Fibroblast of the conjunctiva (primary cell): ENCODE measurements around the gene RHOXF2B.
"Not testable (repeated sequence)": the region's sequence is repeated elsewhere in the genome, so short reads cannot be mapped to it uniquely, and the experiment has no call there.

Experiments used
- DNase-seq: peaks from one replicate; pipeline ENCODE4 v3.0.0-alpha.2; 2010; ENCODE audit warnings: low read depth

RHOXF2B gene

DNA sequence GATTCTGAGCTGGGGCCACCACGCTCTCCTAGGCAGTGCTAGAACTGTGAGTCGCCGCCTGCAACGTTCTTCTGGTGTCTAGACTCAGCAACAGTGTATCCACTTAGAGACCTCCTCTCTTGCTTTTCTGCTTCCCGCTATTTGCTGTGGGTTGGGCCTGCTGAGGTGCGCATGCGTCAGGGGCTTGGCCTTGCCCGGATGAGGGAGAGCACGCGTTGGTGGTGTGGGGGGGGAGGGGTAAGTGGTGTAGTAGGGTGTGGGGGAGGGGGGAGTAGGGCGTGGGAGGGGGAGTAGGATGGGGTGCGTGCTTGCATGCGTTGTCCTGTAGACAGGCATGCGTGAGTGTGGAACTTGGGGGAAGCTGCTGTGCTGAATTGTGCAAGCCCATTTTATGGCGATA lies at the start of gene RHOXF2B:
Gene RHOXF2B (minus strand): TSS at position 101 of the 400 bp plus-strand sequence. CDS start 138 bp downstream, outside the sequence.
- not testable (repeated sequence) for DNase-seq

DNA sequence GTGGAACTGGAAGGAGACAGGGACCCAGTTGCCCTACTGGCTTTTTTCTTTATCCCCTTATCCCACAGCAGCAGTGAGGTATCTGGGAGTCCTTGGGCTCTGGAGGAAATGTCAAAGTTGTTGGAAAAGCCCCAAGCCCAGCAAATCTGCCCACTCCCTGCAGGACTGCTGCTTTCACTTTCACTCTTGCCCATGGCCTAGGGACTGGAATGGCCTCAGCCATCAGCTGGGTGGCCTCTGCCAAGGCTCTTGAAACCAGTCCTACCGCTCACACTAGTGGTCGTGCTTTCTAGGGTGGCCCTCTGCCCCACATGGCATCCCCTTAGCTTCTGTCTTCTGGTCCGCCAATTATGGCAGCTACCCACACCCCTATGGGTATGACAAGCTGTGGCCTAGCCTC lies 48.0 kb upstream of the RHOXF2B start:
- no peak for DNase-seq

DNA sequence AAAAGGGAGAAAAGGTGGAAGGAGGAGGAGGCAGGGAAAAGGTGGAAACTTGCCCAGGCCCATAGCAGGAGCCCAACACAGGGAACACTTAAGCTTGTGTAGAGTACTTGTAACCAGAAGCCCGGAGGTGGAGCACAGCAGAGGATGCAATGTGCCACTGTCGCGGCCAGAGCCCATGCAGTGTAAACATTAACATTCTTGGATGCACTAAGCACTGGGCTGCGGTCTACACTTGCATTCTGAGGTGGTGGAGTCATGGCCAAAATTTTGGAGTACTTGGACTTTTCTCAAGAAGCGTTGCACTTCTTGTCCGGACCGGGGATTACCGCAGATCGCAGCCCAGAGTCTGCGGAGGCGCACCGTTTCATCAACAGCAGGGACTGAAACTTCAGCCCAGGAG lies 42.7 kb upstream of the RHOXF2B start:
- no peak for DNase-seq

DNA sequence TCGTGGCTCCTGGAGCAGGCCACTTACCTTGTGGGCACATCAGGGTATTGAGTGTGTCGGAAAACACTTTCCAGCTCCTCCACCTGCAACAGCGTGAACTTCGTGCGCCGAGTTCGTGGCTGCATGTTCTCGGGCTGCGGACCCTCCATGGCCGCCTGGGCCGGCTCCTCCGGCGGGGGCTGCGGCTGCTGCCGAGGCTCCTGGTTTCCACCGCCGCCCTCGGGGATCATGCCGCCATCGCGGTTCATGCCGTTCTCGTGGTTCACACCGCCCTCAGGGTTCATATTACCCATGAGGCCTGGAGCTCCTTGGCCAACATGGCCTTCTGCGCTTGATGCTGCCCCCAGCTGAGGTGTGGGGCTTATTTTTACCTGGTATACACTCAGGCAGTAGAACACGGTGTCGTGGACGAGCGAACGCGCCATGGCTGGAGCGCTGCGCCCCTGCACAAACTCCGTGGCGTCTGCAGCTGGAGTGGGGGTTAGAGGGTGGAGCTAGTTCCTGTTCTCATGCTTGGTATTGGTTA lies 38.0 kb upstream of the RHOXF2B start, which contains the start of gene RHOXF1:
Gene RHOXF1 (minus strand): TSS at position 476 of the 526 bp plus-strand sequence. CDS start 51 bp downstream, at position 425.
- no peak for DNase-seq

DNA sequence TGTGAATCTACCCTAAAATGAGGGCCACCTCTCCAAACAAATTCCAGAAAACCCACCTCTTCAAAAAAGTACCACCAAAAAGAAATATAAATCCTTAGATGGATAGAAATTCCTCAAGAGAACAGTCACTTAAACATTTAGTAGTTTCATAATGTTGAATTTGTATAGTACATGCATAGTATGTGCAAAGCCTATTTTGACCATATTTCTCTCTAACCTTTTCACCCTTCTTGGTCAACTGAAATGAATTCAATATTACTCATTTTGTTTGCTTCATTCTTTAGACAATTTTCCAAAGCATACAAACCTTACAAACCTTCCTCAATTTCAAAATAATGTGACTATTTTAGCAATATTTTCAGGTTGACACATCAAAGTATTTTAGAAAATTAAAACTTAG lies 34.1 kb upstream of the RHOXF2B start:
- no peak for DNase-seq

DNA sequence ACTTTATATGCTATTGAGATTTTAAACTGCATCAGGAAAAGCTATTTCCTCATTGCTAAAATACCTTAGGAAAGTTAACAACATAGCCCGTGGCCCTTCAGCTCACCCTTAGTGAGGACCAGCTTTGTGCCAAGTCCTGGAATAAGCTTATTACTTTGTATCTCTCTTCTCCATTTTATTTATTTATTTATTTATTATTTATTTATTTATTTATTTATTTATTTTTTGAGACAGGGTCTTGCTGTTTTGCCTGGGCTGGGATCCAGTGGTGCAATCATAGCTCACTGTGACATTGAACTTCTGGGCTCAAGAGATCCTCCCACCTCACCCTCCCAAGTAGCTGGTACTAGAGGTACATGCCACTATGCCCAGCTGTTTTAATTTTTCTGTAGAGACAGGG lies 31.9 kb upstream of the RHOXF2B start:
- no peak for DNase-seq

DNA sequence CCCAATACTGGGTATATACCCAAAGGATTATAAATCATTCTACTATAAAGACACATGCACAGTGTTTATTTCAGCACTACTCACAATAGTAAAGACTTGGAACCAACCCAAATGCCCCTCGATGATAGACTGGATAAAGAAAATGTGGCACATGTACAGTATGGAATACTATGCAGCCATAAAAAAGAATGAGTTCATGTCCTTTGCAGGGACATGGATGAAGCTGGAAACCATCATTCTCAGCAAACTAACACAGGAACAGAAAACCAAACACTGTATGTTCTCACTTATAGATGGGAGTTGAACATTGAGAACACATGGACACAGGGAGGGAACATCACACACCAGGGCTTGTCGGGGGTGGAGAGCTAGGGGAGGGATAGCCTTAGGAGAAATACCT lies 27.2 kb upstream of the RHOXF2B start:
- not testable (repeated sequence) for DNase-seq

DNA sequence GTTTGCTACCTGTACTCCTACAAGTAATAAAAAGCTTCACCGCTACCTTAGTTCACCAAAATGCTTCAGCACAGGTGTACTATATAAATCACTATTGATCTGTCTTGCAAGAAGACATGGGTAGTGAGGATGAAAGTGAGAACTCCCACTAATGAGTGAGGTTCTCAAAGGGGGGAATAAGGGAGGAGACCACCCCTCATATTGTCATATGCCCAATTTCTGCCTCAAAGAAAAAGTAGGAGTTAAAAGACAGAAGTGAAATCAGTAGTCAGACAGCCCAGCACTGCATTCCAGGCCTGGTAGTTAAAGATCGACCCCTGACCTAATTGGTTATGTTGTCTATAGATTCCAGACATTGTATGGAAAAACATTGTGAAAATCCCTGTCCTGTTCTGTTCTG lies 23.6 kb upstream of the RHOXF2B start:
- DNase-seq = not testable (repeated sequence)

DNA sequence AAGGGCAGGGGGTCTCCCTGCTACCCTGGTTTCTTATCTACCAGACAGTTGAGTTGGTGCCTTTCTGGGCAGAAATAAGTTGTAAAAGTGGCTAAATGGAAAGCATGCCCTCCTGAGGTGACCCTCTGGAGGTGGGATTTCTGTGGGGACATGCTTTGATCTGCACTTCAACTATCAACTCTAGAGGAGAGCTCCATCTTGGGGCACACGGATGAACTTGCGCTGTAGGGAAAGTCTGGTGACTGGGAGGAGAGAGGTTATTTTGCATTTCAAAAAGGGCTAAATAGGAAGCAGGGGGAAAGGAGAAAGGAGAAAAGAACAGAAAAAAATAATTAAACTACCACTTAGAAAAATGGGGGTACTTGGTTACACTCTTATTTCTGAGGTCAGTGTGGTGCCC lies 12.7 kb upstream of the RHOXF2B start:
- no peak for DNase-seq

DNA sequence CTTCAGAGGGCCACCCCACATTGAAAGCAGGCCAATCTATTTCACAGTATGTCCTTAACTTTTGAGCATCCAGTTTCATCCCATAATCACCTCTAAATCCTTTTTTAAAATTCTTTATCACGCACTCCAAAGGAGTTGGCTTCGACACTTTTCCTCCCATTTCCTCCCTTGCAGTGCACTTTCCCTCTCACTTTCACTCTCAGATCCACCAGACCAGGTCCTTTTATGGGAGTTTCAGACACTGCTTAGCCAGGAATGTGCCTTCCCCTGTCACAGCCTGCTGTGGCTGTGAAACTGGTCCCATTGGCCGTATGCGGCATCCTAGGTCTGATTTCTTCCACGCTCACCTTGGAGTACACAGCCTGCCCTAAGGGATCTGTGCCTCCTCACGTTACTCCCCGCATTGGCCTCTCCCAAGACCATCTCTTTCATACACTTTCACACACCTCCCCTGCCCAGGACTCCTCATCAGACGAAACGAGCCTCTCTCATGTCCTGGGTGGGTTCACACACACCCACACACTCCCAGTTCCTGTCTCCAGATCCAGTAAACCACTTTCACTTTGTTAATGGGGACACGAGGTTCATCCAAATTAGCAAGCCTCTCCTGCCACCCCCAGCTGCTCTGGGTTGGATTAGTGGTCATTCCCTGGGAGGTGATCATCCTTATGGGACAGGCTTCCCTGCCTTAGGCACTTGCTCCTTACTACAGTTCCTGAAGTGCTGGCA lies 10.0 kb upstream of the RHOXF2B start:
- DNase-seq = no peak

DNA sequence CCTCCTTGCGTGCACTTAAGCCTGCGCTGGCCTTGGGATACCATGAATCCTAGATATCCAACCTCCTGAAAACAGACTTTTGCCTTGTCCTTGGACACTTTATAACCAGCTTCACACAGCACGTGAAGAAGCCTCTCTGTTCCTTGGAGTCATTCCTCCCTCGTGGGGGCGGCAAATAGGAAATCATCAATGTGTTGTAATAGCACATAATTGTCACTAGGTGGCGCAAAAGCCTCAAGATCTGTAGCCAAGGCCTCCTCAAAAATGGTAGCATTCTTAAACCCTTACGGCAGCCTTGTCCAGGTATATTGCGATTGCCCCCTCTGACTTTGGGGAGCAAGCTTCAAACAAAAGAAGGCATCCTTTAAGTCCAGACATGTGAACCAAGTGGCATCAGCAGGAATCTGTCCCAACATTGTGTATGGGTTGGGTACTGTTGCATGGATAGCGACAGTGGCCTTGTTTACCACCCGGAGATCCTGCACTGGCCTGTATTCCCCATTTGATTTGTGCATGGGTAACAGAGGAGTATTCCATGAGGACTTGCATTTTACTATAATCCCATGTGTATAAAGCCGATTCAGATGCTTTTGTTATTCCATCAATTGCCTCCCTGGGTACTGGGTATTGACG lies 8.2 kb upstream of the RHOXF2B start:
- not testable (repeated sequence) for DNase-seq

DNA sequence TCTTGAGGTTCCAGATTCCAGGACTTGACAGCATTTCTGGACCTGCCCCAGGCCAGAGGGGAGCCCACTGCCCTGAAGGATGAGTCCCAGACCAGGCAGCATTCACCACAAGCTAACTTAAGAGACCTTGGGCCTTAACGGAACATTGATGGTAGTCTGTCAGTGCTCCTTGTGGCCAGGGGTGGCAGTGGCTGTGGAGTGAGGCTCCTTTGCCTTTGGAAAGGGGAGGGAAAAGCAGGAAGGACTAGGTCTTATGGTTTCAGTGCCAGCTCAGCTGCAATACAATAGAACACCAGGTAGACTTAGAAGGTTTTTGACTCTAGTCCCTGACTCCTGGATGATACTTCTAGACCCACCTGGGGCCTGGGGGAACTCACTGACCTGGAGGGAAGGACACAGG lies 11.3 kb downstream of the RHOXF2B start:
- not testable (repeated sequence) for DNase-seq

DNA sequence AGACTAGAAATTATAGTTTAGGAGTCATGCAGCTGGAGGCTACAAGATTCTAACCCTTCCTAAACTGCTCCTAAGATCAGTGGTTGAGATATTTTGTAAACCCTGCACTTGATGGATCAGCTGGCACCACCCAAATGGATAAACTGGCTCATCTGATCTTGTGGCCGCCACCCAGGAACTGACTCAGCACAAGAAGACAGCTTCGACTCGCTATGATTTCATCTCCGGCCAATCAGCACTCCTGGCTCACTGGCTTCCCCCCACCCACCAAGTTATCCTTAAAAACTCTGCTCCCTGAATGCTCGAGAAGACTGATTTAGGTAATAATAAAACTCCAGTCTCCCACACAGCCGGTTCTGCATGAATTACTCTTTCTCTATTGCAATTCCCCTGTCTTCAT lies 34.8 kb downstream of the RHOXF2B start:
- not testable (repeated sequence) for DNase-seq

DNA sequence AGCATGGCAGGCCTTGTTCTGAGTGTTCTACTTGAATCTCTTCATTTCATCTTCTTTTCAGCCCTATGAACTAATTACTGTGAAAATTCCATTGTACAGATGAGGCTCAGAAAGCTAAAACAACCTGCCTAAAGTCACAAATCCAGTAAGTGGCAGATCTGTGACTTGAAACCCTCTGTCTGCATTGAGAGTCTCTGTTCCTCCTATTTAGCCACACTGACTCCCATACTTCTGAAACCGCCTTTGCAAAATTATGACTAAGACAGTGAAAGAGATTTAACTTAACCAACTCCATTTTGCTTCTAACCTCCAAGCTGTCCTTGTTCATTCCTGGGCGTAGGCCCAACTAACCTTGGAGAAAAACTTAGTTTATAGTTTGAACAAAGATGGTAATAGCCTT lies 35.2 kb downstream of the RHOXF2B start:
- not testable (repeated sequence) for DNase-seq

DNA sequence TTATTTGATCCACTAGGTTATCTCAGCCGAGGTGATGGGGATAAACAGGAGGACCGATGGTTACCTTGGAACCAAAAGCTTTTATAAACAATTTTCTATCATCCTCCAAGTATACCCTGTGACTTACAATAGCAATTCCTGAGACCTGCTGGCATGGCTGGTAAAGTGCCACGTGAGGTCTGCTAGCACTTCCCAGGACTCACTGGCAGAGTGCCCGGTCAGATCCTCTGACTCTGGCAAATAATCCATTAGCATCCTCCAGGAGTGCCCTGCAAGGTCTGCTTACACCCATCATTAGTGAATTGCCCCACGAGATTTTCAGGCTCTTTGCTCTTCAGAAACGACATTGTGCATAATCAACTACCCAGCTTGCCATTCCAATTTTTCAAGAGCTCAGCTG lies 37.3 kb downstream of the RHOXF2B start:
- DNase-seq = not testable (repeated sequence)

DNA sequence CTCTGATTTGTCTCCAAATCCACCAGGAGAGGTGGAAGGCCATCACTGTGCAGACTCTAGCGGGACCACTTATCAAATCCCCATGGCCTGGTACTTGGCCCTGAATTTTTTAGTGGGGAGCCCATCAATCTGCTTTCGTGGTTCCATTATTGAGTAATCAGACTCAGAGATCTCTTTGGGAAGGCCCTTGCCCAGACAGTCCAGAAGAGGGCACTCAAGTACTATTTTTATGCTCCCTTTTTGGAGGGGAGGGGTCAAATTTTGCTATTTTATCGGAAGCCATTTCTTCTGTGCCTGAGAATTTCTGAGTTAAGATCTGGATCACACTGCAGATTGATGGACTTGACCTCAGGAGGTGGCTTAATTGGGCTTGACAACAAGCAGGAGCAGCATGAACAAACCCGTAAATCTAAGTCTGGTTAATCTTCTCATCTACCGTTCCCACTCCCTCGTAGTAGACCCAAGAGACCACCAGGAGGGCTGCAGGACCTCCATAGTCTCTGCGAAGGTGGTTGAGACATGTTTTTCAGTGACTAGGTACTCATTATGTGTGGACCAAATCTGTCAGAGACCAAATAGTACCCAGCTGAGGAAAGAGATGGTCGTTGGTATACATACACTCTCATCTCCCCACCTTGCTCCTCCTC lies 38.3 kb downstream of the RHOXF2B start:
- not testable (repeated sequence) for DNase-seq

DNA sequence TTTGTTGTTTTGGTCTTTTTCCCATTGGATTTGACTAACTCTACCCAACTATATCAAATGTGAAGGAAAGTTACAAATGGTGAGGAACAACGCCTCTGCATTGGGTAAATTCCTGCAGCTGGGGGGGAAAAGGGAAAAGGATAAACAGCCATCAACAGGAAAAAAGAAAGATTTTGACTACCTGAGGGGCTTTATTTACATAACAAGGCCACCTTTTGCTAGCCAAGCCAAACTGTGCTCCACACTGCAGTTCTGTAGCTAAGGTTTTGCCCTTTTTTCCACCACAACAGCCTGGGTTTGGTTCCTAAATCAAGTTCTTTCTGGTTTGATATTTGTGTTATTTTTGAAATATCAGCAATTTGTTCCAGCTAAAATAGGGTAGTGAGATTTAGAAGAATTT lies 40.8 kb downstream of the RHOXF2B start:
- no peak for DNase-seq

DNA sequence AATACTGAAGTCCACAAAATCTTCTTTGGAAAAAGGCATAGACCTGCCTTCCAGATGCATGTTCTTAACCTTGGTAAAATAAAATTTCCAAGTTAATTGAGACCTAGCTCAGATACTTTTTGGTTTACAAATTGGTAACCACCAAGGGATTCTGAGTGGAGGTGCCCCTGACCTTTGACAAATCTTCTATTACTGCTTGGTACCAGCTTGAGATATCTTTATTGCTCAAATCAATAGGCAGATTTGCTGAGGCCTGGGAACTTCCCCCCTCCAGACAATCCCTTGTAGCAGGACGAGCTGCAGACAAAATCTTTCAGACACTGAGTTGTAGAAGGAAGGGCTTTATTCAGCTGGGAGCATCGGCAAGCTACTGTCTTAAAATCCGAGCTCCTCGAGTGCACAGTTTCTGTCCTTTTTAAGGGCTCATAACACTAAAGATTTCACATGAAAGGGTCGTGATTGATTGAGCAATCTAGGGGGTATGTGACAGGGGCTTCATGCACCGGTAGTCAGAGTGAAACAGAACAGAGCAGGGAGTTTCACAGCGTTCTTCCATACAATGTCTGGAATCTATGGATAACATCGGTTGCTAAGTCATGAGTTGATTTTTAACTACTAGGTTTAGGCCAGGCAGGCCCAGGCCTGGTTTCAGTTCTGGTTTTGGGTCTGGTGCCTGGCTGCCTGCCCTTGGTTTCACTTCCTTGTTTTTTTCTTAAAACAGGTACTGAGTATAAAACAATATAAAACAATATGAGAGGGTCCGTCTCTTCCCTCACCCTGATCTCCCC lies 41.8 kb downstream of the RHOXF2B start:
- DNase-seq = not testable (repeated sequence)

DNA sequence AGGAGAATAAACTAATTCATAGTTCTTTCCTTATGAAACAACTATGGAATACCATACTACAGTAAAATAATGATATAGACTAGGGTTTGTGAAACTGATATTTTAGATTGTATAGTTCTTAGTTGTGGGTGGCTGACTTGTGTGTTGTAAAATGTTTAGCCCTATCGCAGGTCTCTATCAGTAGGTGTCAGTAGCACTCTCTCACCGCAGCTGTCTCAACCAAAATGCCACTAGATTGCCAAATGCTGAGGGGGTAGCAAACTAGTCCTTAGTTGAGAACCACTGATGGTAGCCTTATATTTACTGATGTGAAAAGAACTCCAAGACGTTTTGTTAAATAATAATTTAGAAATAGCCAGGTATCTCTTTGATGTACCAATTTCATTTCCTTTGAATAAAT lies 48.1 kb downstream of the RHOXF2B start:
- no peak for DNase-seq

DNA sequence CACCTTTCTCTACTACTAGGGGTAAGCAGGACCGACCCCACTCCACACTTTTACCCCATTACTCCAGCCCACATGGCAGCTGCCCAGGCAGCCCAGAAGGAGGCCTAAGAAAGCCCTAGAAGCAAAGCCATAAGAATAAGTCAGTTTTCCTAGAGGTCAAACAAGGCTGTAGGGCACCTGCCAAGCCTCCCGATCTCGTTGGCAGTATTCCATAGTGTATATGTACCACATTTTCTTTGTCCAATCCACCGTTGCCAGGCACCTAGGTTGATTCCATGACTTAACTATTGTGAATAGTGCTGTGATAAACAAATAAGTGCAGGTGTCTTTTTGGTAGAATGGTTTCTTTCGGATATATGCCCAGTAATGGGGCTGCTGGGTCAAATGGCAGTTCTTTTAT lies 54.2 kb downstream of the RHOXF2B start:
- DNase-seq = no peak

DNA sequence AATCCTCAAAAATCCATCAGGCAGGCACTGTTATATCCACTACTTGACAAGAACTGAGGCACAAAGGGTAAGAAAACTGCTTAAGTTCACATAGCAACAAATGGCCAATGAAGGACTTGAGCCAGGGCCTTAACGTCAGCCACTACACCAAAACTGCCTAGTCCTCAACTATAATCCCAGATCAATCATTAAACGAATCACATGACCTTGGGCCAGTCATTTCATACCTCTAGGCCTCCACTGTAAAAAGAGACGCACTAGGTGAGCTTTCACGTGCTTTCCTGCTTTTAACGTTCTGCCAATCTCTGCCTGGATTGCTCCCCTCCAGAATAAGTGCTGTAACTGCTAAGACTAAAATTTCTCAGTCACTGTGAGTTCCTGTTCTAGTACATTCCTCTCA lies 54.7 kb downstream of the RHOXF2B start:
- DNase-seq = no peak
